ENCODE data around the gene LRRC45.
"Not testable (repeated sequence)": the region's sequence is repeated elsewhere in the genome, so short reads cannot be mapped to it uniquely, and the experiment has no call there.

LRRC45 gene

GRCh38 chr17:82035488-82035887 lies 12.4 kb downstream of the LRRC45 start:
- no peak for DNase-seq (ENCODE audit: low read depth)

GRCh38 chr17:82035956-82036633 lies 13.0 kb downstream of the LRRC45 start:
- DNase-seq (ENCODE audit: low read depth): no peak

DNA sequence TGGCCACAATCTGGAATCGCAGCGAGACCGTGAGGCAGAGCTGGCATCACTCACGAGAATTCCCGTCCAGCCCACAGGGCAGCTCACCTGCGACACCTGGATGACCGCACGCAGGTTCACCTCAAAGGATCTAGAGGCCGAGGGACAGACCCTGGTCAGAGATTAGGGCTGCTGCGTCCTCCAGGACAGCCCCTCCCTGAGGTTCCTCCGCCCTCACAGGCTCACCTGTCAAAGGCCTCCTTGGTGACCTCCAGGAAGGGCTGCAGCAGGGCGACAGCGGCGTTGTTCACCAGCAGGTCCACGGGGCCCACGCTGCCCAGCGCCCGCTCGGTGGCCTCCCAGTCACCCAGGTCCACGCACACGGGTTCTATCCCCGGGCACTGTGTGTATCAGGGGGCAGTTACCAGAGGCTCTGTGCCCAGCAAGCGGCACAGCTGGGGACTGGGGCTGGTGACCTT lies 13.6 kb downstream of the LRRC45 start:
- DNase-seq (ENCODE audit: low read depth): no peak

- peak; percentile 96 for DNase-seq (ENCODE audit: low read depth)
These were observed 14.2 kb downstream of the LRRC45 start, which contains the start of gene DCXR for GRCh38 chr17:82037092-82037888. Gene DCXR (minus strand): TSS chr17:82037697. CDS start chr17:82037682, 15 bp downstream.

- DNase-seq (ENCODE audit: low read depth): no peak
These were observed 14.7 kb downstream of the LRRC45 start for GRCh38 chr17:82037889-82038195.

- not testable (repeated sequence) for DNase-seq (ENCODE audit: low read depth)
These were observed 15.8 kb downstream of the LRRC45 start for GRCh38 chr17:82038796-82039409.

DNA sequence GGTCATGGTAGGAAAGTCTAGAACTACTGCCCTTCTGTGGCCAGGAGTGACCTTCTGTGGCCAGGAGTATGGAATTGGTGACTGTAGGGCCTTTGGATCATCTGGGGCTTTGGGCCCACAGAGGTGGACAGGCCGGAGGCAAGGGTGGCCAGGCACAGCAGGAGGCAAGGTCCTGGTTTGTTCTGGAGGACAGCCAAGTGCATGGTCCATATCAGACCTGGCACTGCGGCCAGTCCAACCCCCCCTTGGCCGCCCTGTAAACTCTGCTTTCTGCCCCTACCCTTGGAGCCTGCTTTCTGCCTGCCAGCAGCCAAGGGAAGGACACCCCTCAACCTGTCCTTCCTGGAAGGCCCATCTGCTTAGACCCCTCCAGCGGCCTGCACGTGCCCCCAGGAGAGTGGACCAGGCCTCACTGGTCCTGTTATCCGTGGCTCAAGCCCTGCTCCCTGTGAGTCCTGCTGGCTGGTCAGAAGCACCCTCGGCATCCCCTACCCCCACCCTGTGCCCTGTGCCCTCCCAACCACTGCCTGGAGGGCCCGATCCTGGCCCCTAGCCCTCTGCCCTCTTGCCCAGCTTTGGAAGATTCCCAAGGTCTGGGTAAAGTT lies 16.7 kb downstream of the LRRC45 start:
- no peak for DNase-seq (ENCODE audit: low read depth)

DNA sequence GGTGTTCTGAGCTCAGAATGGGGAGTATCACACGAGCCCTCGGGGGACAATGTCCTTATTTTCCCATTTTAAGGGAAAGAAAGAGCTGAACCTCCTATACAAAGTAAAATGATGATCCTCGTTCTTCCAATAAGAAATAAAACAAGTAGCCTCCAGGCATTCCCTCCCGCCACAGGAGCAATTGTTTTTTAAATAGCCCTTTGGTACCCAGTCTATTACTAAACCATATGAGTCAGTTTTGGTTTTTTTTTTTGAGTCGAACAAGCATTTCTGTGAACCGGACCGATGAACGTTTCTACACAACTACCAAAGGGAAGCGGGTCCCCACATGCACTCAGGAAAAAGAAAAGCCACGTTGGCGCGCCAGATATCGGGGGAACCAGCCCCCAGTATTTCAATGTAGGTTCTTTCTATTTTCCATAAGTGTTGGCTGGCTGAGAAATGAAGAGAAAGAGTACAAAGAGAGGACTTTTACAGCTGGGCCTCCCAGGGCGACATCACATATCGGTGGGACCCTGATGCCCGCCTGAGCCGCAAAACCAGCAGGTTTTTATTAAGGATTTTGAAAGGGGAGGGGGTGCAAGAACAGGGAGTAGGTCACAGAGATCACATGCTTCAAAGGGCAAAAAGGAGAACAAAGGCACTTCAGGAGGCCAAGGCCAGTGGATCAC lies 18.2 kb downstream of the LRRC45 start:
- DNase-seq (ENCODE audit: low read depth): no peak

DNA sequence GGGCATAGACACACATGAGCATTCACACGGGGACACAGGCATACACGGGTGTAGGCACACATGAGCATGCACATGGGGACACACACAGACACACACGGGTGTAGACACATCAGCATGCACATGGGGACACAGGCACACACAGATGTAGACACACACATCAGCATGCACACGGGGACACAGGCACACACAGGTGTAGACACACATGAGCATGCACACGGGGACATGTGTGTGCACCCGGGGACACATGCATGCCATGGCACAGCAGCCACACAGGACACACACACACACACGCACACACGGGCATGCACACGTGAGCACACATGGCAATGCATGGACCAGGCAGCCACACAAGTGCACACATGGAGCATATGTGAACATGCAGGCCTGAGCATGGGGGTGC lies 19.5 kb downstream of the LRRC45 start:
- no peak for DNase-seq (ENCODE audit: low read depth)

GRCh38 chr17:82043507-82043906 lies 20.4 kb downstream of the LRRC45 start:
- DNase-seq (ENCODE audit: low read depth): no peak

DNA sequence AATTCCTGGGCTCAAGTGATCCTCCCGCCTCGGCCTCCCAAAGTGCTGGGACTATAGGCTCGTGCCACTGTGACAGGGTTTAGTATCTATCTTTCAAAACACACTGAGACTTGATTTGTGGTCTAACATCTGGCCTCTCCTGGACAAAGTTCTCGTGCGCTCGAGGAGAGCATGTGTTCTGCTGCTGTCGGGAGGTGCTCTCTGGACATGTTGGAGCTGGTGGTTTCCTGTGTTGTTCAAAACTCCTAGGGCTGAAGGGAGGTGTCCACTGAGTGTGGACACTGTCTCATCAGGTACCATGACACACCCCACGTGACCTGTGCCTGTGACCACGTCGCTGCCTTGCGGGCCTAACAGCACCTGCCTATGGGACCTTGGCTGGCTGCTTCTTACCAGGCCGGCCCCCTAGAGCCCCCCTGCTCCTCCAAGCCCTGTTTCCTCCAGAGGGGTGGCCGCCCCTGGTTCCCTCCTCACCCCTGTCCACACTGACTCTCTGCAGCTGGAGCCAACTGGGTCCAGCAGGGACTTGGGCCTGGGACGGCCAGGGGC lies 22.9 kb downstream of the LRRC45 start:
- DNase-seq (ENCODE audit: low read depth): no peak

- DNase-seq (ENCODE audit: low read depth): no peak
These were observed 23.8 kb downstream of the LRRC45 start for GRCh38 chr17:82046903-82047302.

GRCh38 chr17:82047379-82047778 lies 24.3 kb downstream of the LRRC45 start:
- DNase-seq (ENCODE audit: low read depth): no peak

DNA sequence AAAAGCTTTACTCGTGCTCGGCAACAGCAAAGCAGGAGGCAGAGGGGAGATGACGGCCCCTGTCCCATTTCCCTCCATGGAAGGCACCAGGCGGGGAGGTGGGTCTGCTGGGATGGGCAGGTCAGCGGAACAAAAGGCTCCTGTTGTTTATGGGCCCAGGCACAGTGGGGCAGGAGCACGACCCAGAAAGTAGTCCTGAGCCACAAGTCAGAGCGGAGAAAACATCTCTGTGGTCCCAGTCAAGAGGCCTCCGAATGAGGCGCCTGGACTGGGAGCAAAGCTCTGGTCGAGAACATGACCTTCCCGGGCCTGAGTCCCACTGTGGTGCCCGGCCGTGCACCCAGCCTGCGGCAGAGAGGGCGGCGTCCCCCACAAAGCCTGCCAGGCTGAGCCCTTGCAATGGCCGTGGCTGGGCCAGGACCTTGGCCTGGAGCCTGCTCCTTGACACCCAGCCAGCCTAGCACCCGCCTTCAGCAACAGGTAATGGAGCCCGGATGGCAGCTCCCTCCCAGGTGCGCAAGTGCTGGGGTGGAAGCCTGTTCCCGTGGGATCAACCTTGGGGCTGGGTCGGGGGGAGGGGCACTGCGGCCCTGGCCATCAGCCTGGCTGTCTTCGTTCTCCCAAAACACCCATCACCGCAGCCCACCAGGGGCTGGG lies 24.9 kb downstream of the LRRC45 start:
- no peak for DNase-seq (ENCODE audit: low read depth)

DNA sequence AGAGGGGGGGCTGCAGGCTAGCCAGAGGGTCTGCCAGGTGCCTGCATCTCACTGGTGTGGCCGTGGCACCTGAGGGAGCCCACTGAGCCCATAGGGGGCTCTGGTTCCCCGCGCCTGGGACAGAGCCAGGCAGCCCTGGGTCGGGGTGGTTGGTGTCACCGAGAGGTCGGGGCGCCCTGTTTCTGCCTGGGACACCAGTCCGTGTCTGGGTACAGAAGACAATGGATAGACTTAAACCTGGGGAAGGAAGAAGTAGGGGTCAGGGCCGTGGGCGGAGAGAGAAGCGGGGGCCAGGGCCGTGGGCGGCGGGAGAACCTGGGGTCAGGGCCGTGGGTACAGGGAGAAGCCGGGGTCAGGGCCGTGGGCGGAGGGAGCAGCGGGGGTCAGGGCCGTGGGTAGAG lies 25.5 kb downstream of the LRRC45 start:
- DNase-seq (ENCODE audit: low read depth): no peak

DNA sequence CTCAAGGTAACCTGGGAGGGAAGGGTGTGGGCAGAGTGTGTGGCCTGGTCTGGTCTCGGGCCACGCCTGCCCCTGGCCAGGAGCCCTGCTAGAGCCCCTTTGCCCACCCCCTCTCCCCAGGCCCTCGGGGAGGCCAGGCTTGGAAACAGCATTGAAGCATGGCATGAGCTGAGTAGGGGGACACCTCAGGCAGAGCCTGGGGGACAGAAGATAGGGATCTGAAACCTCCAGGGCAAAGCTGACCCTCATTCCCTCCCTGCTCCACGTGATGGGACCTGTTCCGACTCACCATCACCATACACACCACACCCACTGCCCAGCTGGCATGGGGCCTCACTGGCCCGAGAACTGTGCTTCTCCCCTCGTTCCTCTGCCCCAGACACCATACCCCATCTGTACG lies 26.0 kb downstream of the LRRC45 start:
- no peak for DNase-seq (ENCODE audit: low read depth)

GRCh38 chr17:82049521-82049971 lies 26.4 kb downstream of the LRRC45 start:
- DNase-seq (ENCODE audit: low read depth): no peak

DNA sequence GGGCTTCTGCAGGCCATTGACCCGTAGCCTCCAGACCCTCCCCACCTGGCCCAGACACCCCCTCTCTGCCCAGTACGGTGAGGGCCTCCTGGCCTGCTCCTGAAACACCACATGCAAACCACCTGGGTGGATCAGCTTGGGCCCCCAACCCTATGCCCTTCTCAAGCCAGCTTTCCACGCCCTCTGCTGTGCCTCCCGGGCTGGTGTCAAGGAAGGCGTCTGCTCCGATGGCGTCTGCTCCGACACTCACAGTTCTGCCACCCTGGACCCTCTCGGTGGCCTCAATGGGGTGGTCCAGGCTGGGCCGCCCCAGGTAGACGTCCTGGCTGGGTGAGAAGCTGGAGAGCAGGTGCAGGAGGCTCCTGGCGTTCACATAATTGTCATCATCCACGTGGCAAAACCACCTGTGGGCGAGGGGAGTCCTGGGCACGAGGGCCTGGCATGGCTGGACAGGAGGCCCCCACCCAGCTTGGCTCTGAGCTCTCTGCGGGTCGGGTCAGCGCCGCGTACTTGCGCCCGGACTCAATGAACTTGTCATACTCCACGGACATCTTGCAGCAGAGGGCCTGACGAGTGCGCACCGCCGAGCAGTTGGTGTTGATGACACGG lies 27.2 kb downstream of the LRRC45 start:
- no peak for DNase-seq (ENCODE audit: low read depth)

- peak; percentile 21 for DNase-seq (ENCODE audit: low read depth)
These were observed 27.9 kb downstream of the LRRC45 start for GRCh38 chr17:82050761-82051641.

Measured in fibroblast of gingiva (primary cell).